Measurements from ENCODE around the gene ZG16. TPM values are rescaled to one million over a fixed set of nuclear protein-coding genes. Genes with fewer than 3 reads are reported as not detected.

ZG16 gene
- total and polyA plus RNA-seq, 9 of the 15 experiments (the other 6 are each of a cell fraction or from before 2014, with no cell fraction given): 0.04 TPM; not detected in 8

DNA sequence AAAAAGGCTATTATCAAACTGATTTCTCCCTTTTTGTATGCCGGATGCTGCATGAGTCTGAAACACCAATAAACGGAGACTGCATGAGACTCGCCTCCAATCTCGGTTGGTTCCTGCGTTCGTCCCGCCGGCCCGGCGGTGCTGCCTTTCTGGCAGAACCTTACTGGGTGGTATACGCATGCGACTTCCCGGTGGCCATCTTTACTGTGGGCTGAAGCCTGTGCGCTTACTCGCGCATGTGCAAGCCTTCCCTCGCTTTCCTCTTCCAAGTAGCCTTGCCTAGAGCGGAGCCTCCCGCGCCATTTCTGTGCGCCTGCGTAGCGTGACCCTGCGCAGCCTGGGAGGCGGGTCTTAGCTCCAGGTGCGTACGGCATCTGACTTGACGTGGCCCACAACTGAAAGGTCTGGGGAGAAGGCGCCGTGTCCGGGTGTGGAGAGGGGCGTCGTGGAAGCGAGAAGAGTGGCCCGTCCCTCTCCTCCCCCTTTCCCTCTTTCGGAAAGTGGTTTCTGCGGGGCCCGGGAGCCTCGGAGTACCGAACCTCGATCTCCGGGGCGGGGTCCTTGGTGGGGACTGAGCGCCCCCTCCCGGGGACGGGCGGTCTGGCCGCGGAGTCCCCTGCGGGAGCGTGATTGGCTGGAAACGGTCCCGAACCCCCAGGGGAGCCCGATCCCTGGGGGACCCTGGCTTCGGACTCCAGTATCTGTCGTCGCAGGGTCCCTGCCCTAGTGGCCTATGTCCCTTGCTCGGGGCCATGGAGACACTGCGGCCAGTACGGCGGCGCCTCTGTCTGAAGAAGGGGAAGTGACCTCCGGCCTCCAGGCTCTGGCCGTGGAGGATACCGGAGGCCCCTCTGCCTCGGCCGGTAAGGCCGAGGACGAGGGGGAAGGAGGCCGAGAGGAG lies 38.0 kb downstream of the ZG16 start, which contains the start of gene PAGR1 (continued):
- TF ChIP-seq CREB3 (tag; conservative IDR thresholded peaks at IDR 0.05; ENCODE audit: low read depth) (no peak; the same call in 1 of the 2 replicates), ZNF324 (CRISPR knock-in tag; IDR thresholded peaks at IDR 0.05) (peak; percentile 35; the same call in 1 of the 2 replicates), E2F6 (IDR thresholded peaks at IDR 0.05; ENCODE audit: borderline replicate concordance in 1 of 2, extremely low read depth in 1 of 2, insufficient read depth in 1 of 2, insufficient read length in 1 of 2, low read depth in 1 of 2, low read length in 1 of 2, poor library complexity in 1 of 2, severe bottlenecking in 1 of 2) (peak; percentile 85 to 87), RFX1 (IDR thresholded peaks at IDR 0.05) (no peak), PCBP1 (IDR thresholded peaks at IDR 0.05; ENCODE audit: low read depth, low read length, poor library complexity, severe bottlenecking) (peak; percentile 61), ZNF785 (CRISPR knock-in tag; IDR thresholded peaks at IDR 0.05) (no peak), ZFP36 (IDR thresholded peaks at IDR 0.05; ENCODE audit: low read depth, low read length, partially characterized antibody) (peak; percentile 22), NR2F6 (CRISPR knock-in tag; IDR thresholded peaks at IDR 0.05) (peak; percentile 40; the same call in 1 of the 2 replicates), ZNF212 (CRISPR knock-in tag; IDR thresholded peaks at IDR 0.05) (no peak), TFAP4 (CRISPR knock-in tag; IDR thresholded peaks at IDR 0.05; ENCODE audit: borderline replicate concordance) (peak; percentile 90)
- TF ChIP-seq, protein P1, sequence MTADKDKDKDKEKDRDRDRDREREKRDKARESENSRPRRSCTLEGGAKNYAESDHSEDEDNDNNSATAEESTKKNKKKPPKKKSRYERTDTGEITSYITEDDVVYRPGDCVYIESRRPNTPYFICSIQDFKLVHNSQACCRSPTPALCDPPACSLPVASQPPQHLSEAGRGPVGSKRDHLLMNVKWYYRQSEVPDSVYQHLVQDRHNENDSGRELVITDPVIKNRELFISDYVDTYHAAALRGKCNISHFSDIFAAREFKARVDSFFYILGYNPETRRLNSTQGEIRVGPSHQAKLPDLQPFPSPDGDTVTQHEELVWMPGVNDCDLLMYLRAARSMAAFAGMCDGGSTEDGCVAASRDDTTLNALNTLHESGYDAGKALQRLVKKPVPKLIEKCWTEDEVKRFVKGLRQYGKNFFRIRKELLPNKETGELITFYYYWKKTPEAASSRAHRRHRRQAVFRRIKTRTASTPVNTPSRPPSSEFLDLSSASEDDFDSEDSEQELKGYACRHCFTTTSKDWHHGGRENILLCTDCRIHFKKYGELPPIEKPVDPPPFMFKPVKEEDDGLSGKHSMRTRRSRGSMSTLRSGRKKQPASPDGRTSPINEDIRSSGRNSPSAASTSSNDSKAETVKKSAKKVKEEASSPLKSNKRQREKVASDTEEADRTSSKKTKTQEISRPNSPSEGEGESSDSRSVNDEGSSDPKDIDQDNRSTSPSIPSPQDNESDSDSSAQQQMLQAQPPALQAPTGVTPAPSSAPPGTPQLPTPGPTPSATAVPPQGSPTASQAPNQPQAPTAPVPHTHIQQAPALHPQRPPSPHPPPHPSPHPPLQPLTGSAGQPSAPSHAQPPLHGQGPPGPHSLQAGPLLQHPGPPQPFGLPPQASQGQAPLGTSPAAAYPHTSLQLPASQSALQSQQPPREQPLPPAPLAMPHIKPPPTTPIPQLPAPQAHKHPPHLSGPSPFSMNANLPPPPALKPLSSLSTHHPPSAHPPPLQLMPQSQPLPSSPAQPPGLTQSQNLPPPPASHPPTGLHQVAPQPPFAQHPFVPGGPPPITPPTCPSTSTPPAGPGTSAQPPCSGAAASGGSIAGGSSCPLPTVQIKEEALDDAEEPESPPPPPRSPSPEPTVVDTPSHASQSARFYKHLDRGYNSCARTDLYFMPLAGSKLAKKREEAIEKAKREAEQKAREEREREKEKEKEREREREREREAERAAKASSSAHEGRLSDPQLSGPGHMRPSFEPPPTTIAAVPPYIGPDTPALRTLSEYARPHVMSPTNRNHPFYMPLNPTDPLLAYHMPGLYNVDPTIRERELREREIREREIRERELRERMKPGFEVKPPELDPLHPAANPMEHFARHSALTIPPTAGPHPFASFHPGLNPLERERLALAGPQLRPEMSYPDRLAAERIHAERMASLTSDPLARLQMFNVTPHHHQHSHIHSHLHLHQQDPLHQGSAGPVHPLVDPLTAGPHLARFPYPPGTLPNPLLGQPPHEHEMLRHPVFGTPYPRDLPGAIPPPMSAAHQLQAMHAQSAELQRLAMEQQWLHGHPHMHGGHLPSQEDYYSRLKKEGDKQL (CRISPR knock-in tag; IDR thresholded peaks at IDR 0.05; ENCODE audit: borderline replicate concordance): no peak
- TF ChIP-seq, protein P2, sequence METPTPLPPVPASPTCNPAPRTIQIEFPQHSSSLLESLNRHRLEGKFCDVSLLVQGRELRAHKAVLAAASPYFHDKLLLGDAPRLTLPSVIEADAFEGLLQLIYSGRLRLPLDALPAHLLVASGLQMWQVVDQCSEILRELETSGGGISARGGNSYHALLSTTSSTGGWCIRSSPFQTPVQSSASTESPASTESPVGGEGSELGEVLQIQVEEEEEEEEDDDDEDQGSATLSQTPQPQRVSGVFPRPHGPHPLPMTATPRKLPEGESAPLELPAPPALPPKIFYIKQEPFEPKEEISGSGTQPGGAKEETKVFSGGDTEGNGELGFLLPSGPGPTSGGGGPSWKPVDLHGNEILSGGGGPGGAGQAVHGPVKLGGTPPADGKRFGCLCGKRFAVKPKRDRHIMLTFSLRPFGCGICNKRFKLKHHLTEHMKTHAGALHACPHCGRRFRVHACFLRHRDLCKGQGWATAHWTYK (CRISPR knock-in tag; IDR thresholded peaks at IDR 0.05): peak; percentile 76
